Left hindlimb (tissue), 1 donor: Measurements from ENCODE around the gene PBX2.
"Not testable (repeated sequence)": the region's sequence is repeated elsewhere in the genome, so short reads cannot be mapped to it uniquely, and the experiment has no call there.

Experiments used
- DNase-seq: peaks from one replicate; pipeline ENCODE4 v3.0.0-alpha.2; 2018

Gene PBX2

DNA sequence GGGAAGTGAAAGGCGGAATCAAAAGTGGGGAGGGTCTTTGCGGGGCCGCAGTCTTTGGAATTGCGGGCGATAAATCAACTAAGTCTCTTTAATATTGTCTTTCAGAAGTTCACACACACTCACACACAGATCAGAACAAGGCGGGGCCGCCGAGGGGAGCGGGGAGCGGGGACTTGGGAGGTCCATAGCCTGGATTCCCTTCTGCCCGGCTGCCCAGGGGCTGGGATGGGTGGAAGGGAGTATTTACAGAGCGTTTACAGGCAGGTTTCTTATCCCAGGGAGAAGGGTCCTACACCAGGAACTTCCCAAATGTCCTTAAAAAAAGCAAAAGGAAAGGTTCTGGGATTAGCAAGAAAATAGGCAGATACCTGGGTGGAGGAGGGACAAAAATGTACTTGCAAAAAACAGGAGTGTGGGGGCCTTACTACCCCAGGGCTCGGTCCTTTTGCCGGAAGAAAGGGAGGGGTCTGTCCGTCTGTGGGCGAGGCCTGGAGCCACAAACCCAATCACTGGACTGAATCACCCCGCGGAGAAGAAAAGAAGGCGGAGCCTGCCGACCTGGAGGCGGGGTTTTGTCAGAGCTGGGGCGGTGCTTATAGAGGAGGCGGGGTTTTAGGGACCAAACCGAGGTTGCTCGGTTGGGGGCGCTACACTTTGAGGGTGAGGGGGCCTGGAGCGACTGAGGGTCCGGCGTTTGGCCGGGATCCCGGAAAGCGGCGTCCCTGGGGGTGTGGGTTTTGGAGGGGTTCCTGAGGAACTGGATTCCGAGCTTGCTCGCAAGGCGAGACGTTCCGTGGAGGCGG, 41.5 kb downstream of the PBX2 start:
- DNase-seq = peak; percentile 83

DNA sequence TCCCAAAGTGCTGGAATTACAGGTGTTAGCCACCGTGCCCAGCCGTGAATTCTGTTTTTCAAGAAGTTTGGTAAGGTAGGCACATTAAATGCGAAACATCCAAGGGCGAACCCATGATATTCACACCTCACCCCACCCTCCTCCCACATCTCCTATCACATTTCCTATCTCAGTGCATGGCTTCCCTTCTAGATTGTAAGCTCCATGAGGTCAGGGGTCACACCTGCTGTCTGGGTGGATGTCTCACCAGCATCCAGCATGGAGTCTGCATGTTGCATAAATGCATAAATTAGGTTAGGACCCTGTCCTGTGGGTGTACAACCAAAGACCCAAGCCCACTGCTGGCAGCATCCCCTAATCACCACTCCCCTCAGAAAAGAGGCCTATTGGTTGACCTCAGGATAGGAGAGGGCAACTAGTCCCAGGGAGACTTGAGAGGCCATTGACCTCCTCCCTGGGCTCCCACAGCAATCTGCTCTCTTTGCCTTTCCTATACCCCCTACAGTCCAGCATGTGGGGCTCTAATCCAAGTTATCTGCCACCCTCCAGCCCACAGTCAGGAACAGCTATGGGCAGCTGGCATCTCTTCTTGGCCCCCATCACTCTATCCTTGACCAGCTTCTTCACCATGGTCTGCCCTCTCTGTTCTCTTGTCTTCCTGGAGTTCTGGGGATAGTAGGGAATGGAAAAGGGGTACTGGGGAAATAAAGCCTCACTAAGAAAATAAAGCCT, 42.4 kb downstream of the PBX2 start:
- DNase-seq = no peak

DNA sequence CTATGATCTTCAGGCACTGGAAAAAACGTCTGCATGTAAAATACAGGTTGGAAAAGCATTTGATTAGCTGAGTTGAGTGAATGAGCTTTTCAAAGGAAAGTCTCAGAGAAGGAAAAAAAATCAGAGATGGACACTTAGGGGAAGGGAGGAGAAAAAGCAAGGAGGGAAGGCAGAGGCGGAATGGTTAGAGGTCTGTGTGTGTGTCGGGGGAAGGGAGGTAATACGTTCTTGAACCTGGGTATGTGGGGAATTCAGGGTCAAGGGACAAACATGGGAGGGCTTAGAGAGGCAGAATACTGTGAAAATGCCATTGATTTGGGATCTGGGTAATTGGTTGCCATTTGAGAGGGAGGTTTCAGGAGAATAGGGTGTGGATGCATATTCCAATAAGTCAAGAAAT, 43.3 kb downstream of the PBX2 start:
- no peak for DNase-seq

DNA sequence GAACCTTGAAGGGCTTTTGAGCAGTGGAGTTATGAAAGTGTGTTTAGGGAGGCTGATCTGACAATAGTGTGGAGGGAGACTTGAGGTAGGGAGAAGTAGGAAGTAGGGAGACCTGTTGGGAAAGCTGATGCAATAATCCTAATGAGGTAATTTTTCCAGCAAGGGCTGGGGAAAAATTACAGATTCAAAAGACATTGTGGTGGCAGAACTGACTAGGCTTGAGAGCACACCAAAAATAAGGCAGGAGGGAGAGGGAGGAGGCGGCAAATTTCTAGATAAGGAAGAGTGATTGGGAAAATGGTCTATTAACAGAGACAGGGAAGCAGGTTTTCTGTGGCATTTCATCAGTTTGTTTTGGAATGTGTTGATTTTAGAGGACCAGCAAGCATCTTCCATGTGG, 43.7 kb downstream of the PBX2 start:
- no peak for DNase-seq

DNA sequence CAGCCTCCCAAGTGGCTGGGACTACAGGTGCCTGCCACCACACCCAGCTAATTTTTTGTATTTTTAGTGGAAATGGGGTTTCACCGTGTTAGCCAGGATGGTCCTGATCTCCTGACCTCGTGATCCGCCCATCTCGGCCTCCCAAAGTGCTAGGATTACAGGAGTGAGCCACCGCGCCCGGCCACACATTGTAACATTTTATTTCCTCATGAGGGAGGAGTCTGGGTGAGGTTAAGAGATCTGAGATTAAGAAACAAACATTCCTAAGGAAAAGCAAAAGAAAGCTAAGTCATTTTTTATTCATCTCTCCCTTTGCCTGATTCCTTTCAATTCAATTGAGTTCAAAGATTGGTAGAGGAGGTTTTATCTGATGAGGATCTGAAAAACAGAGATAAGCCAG, 45.8 kb downstream of the PBX2 start:
- not testable (repeated sequence) for DNase-seq

DNA sequence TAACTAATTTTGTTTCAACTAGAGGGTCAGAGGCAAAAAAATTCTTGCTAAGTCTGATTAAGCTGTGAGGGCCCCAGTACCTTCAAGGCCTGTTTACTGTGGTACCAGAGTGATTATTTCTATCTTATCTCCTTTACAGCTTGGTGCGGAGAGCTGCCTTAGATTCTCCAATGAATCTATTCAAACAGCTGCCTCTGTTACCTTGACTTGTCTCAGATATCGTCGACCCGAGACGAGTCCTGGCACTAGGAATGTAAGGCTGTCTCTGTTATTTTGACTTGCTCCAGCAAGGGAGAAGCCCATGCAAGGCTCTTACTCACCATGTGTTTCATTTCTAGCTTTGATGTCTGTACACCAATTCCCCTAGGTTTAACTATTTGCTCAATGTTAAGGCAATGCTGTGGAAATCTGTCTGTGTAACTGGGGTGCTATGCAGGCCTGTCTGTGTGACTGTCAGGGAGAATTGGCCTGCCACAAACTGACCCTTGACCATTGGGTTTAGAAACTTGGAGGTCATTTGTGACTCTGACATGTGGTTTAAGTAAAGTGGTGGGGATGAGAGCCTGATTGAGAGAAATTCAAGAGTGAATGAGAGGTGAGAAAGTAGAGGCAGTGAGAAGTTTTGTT, 49.5 kb downstream of the PBX2 start:
- DNase-seq = no peak

DNA sequence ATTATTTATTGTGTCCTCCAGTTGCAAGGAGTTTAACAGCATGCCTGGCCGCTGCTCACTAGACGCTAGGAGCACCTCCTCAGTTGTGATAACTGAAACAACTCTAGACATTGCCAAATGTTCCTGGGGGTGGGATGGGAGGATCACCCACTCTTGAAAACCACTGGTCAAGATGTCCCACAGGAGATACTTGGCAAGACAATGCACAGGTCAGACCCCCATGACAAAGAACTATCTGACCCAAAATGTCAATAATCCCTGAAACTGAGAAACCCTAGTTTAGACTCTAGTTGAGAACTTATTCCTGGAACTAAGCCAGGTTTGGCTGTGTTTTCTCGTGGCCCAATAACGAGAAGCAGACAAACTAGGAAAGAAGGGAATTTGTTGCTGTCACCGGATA, 50.4 kb downstream of the PBX2 start:
- DNase-seq = no peak

DNA sequence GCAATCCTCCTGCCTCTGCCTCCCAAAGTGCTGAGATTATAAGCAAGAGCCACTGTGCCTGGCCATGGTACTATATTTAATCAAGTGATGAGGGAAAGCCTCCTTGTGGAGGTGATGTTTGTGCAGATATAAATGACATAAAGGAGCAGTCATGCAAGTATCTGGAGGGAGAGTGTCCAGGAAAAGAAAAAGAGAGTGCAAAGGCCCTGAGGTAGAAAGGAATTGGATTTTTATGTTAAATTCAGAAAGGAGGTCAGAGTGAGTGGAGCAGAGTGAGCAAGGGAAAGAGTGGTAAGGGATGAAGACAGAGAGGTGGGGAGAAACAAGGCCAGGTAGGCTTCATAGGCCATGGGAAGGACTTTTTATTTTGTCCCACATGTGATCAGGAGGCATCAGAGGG, 52.5 kb downstream of the PBX2 start:
- DNase-seq = no peak
